HG03095 (cell line): Measurements from ENCODE around the gene S100A14.

Experiments
- ATAC-seq: cut with Tn5 transposase; IDR thresholded peaks from one replicate; pipeline ENCODE4 v1.9.1; 2021; ENCODE audit warnings: moderate library complexity; ENCODE audit not compliant: unreplicated experiment

S100A14 gene

GRCh38 chr1:153616144-153616916, at the start of gene S100A14:
Gene S100A14 (minus strand): TSS chr1:153616325. CDS start chr1:153615858, 467 bp downstream.
- no peak for ATAC-seq

GRCh38 chr1:153663211-153663610, 47.1 kb upstream of the S100A14 start:
- no peak for ATAC-seq

- ATAC-seq: no peak
These were observed 46.1 kb upstream of the S100A14 start for GRCh38 chr1:153662269-153662668.

- no peak for ATAC-seq
These were observed 45.1 kb upstream of the S100A14 start for GRCh38 chr1:153661111-153661708.

GRCh38 chr1:153659656-153660055, 43.5 kb upstream of the S100A14 start:
- no peak for ATAC-seq

- ATAC-seq: no peak
These were observed 43.0 kb upstream of the S100A14 start for GRCh38 chr1:153659175-153659534.

GRCh38 chr1:153658400-153659174, 42.5 kb upstream of the S100A14 start, which contains the start of gene SNAPIN:
Gene SNAPIN (plus strand): TSS chr1:153658703. CDS start chr1:153658744, 41 bp downstream.
- peak; percentile 85 for ATAC-seq

- no peak for ATAC-seq
These were observed 39.2 kb upstream of the S100A14 start for GRCh38 chr1:153655333-153655732.

GRCh38 chr1:153652805-153653500, 36.8 kb upstream of the S100A14 start:
- ATAC-seq: no peak

GRCh38 chr1:153651771-153652170, 35.6 kb upstream of the S100A14 start:
- no peak for ATAC-seq

- ATAC-seq: no peak
These were observed 33.7 kb upstream of the S100A14 start for GRCh38 chr1:153649863-153650235.

GRCh38 chr1:153649137-153649862, 33.2 kb upstream of the S100A14 start:
- no peak for ATAC-seq

GRCh38 chr1:153648000-153648643, 32.0 kb upstream of the S100A14 start:
- ATAC-seq: no peak

- ATAC-seq: no peak
These were observed 31.2 kb upstream of the S100A14 start for GRCh38 chr1:153647346-153647714.

- no peak for ATAC-seq
These were observed 30.7 kb upstream of the S100A14 start for GRCh38 chr1:153646672-153647345.

GRCh38 chr1:153643816-153644215, 27.7 kb upstream of the S100A14 start:
- no peak for ATAC-seq

- no peak for ATAC-seq
These were observed 27.0 kb upstream of the S100A14 start for GRCh38 chr1:153643100-153643499.

GRCh38 chr1:153642161-153642560, 26.0 kb upstream of the S100A14 start:
- ATAC-seq: no peak

- no peak for ATAC-seq
These were observed 24.7 kb upstream of the S100A14 start for GRCh38 chr1:153640861-153641260.
